ENCODE measurements around the gene ASB7. TPM values are rescaled to one million over a fixed set of nuclear protein-coding genes. Genes with fewer than 3 reads are reported as not detected.

The ASB7 gene
- total RNA-seq, 4 donors from 2014 or later: 10.2 to 14.8 (median 11.9) TPM

GRCh38 chr15:100694381-100695021 lies 92.1 kb downstream of the ASB7 start:
- Histone ChIP-seq H3K36me3 (no peaks in the 10 kb centered on the region), H3K9me3 (no peaks in the 10 kb centered on the region), H3K4me1 (no peaks in the 10 kb centered on the region), H3K27ac (peak overlapping the region in 3 of 4 donors; percentile 41 to 56 (median 52)), H3K4me3 (no peak overlapping the region), H3K27me3 (no peaks in the 10 kb centered on the region)
- ATAC-seq: peak; percentile 44
- TF ChIP-seq POLR2AphosphoS5 (IDR thresholded peaks at IDR 0.05) (peak; percentile 67), POLR2A (IDR thresholded peaks at IDR 0.05) (no peak), EP300 (IDR thresholded peaks at IDR 0.05) (no peak)
- TF ChIP-seq, protein P1, sequence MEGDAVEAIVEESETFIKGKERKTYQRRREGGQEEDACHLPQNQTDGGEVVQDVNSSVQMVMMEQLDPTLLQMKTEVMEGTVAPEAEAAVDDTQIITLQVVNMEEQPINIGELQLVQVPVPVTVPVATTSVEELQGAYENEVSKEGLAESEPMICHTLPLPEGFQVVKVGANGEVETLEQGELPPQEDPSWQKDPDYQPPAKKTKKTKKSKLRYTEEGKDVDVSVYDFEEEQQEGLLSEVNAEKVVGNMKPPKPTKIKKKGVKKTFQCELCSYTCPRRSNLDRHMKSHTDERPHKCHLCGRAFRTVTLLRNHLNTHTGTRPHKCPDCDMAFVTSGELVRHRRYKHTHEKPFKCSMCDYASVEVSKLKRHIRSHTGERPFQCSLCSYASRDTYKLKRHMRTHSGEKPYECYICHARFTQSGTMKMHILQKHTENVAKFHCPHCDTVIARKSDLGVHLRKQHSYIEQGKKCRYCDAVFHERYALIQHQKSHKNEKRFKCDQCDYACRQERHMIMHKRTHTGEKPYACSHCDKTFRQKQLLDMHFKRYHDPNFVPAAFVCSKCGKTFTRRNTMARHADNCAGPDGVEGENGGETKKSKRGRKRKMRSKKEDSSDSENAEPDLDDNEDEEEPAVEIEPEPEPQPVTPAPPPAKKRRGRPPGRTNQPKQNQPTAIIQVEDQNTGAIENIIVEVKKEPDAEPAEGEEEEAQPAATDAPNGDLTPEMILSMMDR (IDR thresholded peaks at IDR 0.05): no peak
- WGBS, 2 donors (ENCODE audit: low coverage in 1 of 2): 34% methylated on average over 4 of the region's 4 CpGs

DNA sequence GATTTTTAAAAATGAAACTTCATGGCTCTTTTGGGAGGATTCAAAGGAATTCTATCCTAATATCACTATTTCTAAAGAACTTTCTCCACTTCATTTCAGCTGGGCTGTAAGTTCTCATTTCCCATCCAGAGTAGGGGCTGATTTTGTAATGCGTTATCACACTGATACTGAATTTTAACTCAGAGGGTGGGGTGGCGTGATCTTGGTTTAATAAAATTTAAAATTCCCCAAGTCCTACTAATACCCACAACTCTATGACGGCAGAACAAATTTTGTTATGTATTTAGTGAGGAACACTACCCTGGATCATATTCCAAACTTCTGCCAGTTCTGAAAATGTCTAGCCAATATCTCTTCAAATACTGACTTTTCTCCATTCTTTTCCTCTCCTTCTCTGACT lies 92.7 kb downstream of the ASB7 start:
- Histone ChIP-seq H3K36me3 (no peaks in the 10 kb centered on the region), H3K27ac (peak overlapping the region in 3 of 4 donors; percentile 41 to 56 (median 52)), H3K4me1 (no peaks in the 10 kb centered on the region), H3K9me3 (no peaks in the 10 kb centered on the region), H3K4me3 (no peak overlapping the region), H3K27me3 (no peaks in the 10 kb centered on the region)
- ATAC-seq: peak; percentile 45
- 70 to 84% methylated on average over 3 of the region's 3 CpGs for WGBS, 2 donors (ENCODE audit: low coverage in 1 of 2)
- TF ChIP-seq, protein P1 (IDR thresholded peaks at IDR 0.05): no peak
- TF ChIP-seq POLR2A (IDR thresholded peaks at IDR 0.05) (no peak), POLR2AphosphoS5 (IDR thresholded peaks at IDR 0.05) (no peak), EP300 (IDR thresholded peaks at IDR 0.05) (no peak)

- no peak for ATAC-seq
- TF ChIP-seq, protein P1 (IDR thresholded peaks at IDR 0.05): no peak
- TF ChIP-seq POLR2A (IDR thresholded peaks at IDR 0.05) (no peak), EP300 (IDR thresholded peaks at IDR 0.05) (no peak), POLR2AphosphoS5 (IDR thresholded peaks at IDR 0.05) (no peak)
- Histone ChIP-seq H3K36me3 (no peaks in the 10 kb centered on the region), H3K27ac (no peak overlapping the region), H3K4me3 (no peak overlapping the region), H3K9me3 (no peaks in the 10 kb centered on the region), H3K4me1 (no peaks in the 10 kb centered on the region), H3K27me3 (no peaks in the 10 kb centered on the region)
- WGBS, 2 donors (ENCODE audit: low coverage in 1 of 2): 56 to 65% methylated on average over 2 to 3 of the region's 3 CpGs
Observed at GRCh38 chr15:100696452-100696851, 94.1 kb downstream of the ASB7 start.

Small RNA genes lying within 50 kb of the gene (small RNA-seq; reads per million reads assigned to genes)
- gene RF00019: 0 reads per million in 4 donors
- 0 reads per million in 4 donors for gene RNU6-181P

Other genes with a start within 250 kb of the ASB7 start
- 1 to 10 TPM in 2 of 4 donors, under 1 TPM in 2; 0.27 to 7.6 (median 1.1) TPM for gene CERS3, start 73.6 kb upstream of the ASB7 start, total RNA-seq
- 10 to 100 TPM in 3 of 4 donors, 1 to 10 TPM in 1; 9.6 to 23.8 (median 13.9) TPM for gene LINS1, start 405 bp upstream of the ASB7 start, total RNA-seq